Psoas muscle (tissue), 8 donors: ENCODE measurements around the gene SNX32. TPM values are rescaled to one million over a fixed set of nuclear protein-coding genes. Genes with fewer than 3 reads are reported as not detected.

Source experiments
- ATAC-seq, 4 donors: fragments of 200-7000 bp; cut with Tn5 transposase; one replicate each; pipeline ENCODE4 v1.9.1; 2020; ENCODE audit warnings: moderate library complexity in 3 of 4, mild to moderate bottlenecking in 2 of 4
- DNase-seq, 2 donors: peaks; one replicate each; pipeline ENCODE4 v3.0.0-alpha.2; 2020
- H3K27ac ChIP-seq: fragments of 200-600 bp; one replicate; pipeline ENCODE4 v1.8.0; 2022
- H3K27me3 ChIP-seq, 3 donors: fragments of 200-600 bp in 1 of 3; one replicate each; pipeline versions ENCODE4 v1.6.1 to v1.8.0; 2013 to 2022; ENCODE audit warnings: low read length in 2 of 3, mild to moderate bottlenecking in 2 of 3, moderate library complexity in 1 of 3; ENCODE audit not compliant: insufficient read depth in 3 of 3
- H3K36me3 ChIP-seq, 2 donors: fragments of 200-600 bp in 1 of 2; one replicate each; pipeline versions ENCODE4 v1.6.1 to v1.8.0; 2013 to 2022; ENCODE audit warnings: low read depth in 1 of 2, mild to moderate bottlenecking in 1 of 2, moderate library complexity in 1 of 2; ENCODE audit not compliant: insufficient read depth in 1 of 2
- H3K4me1 ChIP-seq: fragments of 200-600 bp; one replicate; pipeline ENCODE4 v1.8.0; 2022
- H3K4me3 ChIP-seq: fragments of 200-600 bp; one replicate; pipeline ENCODE4 v1.8.0; 2022; ENCODE audit warnings: mild to moderate bottlenecking
- H3K9me3 ChIP-seq: fragments of 200-600 bp; one replicate; pipeline ENCODE4 v1.8.0; 2022
- WGBS, 3 donors: extraction: QIAGEN DNeasy Blood & Tissue Kit; methylation state at CpG; one replicate each; pipeline versions ENCODE4 v1.1.6 to v1.1.7; 2013; 5-methylcytosine and 5-hydroxymethylcytosine counted together
- intact Hi-C, 2 donors: fragments of 100-400 bp; cut with DNase I; formaldehyde crosslinking; loops; one replicate each; pipeline versions ENCODE4 v1.11.0 to v1.14.2; 2022
- polyA plus RNA-seq, 3 donors: library from polyadenylated mRNA; stranded (reverse); fragments of 200-250 nt; gene quantifications; one replicate each; pipeline ENCODE4 v1.2.3, GENCODE V29; 2013
- total RNA-seq, 4 donors: library from RNA; stranded (reverse); fragmentation: NEBNext Ultra II Directional in 2 of 4; extraction: Animal tissue kit (Norgen Biotek cat#: 25700) in 2 of 4; gene quantifications; one replicate each; pipeline versions ENCODE4 v1.2.1 to v1.2.4, GENCODE V29; 2021 to 2023
- TF ChIP-seq, protein P1 (sequence below): fragments of 200-600 bp; IDR thresholded peaks from one replicate; pipeline ENCODE4 v1.8.0; 2022; ENCODE audit warnings: antibody characterized with exemption
- donor health status: healthy with polysubstance abuse.
- donor health status: DM: no; HTN: no; CAD: no; lungs with moderate emphysema.
- donor health status: Bipolar disorder and iron deficiency.
- donor health status: healthy.
- donor health status: DM: yes; HTN: yes; CAD: no.
- donor health status: DM: no; HTN: no; CAD: no.
- donor health status: DM: no; HTN: no; CAD: no.
- donor health status: DM: yes; HTN: yes; CAD: no.

Gene SNX32
- total and polyA plus RNA-seq, 7 donors: 0.05 to 0.20 TPM; not detected in 5

DNA sequence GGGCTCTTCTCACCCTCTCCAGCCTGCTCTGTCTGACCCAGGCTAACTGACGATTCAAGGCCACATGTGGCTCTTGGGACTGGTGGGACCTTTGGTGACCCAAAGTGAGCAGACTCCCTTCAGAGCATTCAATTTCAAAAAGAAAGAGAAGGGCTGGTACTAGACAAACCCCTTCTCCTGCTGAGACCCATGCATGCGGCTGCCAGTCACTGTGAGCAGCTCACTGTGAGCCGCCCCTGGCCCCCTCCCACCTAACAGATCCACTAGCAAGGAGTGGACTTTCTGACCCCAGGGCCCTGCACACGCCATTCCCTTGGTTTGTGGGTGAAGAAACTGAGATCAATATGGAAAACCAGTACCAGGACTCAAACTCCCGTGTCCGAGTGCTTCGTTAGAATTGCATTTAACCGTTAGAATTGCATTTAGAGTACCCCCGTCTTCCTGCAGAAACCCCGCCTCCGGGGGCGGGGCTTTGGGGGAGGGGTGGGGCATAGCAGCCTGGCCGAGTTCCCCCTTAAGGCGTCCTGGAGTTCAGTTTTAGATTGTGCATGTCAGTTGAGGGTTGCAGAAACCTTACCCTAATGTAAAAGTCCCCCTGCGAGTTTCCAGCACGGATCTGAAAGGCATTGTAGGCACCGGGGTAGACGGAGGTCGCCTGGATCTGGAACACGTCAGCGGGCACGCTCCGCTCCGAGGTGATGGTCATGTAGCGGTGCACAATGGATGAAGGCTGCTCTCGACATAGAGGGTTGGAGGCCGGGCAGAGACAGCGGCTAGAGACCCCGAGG is 33.7 kb downstream of the SNX32 start:
- Histone ChIP-seq H3K9me3 (no peaks in the 10 kb centered on the region), H3K27me3 (no peaks in the 10 kb centered on the region), H3K4me3 (no peak overlapping the region), H3K27ac (no peak overlapping the region), H3K36me3 (peaks cover 0 to 82% of the 10 kb centered on the region in 2 donors), H3K4me1 (peaks cover 12% of the 10 kb centered on the region)
- intact Hi-C loops: no loop called here
- TF ChIP-seq, protein P1, sequence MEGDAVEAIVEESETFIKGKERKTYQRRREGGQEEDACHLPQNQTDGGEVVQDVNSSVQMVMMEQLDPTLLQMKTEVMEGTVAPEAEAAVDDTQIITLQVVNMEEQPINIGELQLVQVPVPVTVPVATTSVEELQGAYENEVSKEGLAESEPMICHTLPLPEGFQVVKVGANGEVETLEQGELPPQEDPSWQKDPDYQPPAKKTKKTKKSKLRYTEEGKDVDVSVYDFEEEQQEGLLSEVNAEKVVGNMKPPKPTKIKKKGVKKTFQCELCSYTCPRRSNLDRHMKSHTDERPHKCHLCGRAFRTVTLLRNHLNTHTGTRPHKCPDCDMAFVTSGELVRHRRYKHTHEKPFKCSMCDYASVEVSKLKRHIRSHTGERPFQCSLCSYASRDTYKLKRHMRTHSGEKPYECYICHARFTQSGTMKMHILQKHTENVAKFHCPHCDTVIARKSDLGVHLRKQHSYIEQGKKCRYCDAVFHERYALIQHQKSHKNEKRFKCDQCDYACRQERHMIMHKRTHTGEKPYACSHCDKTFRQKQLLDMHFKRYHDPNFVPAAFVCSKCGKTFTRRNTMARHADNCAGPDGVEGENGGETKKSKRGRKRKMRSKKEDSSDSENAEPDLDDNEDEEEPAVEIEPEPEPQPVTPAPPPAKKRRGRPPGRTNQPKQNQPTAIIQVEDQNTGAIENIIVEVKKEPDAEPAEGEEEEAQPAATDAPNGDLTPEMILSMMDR: no peak
- peak in 1 of 4 donors; percentile 25 for ATAC-seq
- DNase-seq: peak; percentile 25 to 42
- WGBS, 3 donors: 62 to 69% (median 63%) methylated on average over 29 of the region's 29 CpGs

DNA sequence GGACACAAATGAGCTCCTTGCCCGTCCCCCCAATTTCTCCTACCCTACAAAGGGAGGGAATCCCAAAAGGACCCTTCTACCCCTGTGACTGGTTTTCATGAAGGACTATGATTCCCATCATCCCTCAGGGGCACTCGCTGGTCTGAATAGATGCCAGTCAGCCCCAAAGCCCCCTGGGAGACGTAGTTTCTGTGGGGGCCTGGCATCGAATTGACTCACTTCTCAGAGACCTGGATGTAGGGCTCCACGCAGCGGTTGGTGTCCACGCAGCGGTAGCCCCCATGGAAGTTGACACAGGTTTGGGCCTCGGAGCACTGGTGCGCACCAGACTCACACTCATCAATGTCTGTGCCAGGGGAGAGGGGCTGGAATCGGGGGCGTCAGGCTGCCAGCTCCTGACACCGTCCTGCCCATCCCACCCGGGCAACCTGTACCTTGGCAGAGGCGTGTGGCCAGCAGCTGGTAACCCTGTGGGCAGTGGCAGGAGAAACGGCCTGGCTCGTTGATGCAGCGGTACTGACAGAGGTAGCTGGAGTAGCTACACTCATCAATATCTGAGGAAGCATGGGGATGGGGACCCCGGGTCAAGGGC is 34.4 kb downstream of the SNX32 start:
- intact Hi-C loops: no loop called here
- peak in 2 of 4 donors; percentile 14 to 27 for ATAC-seq
- Histone ChIP-seq H3K4me1 (peaks cover 12% of the 10 kb centered on the region), H3K27ac (no peak overlapping the region), H3K9me3 (no peaks in the 10 kb centered on the region), H3K27me3 (no peaks in the 10 kb centered on the region), H3K36me3 (peaks cover 0 to 75% of the 10 kb centered on the region in 2 donors), H3K4me3 (no peak overlapping the region)
- DNase-seq: peak in 1 of 2 donors; percentile 17
- TF ChIP-seq, protein P1: no peak
- WGBS, 3 donors: 82 to 84% (median 83%) methylated on average over 19 of the region's 19 CpGs

DNA sequence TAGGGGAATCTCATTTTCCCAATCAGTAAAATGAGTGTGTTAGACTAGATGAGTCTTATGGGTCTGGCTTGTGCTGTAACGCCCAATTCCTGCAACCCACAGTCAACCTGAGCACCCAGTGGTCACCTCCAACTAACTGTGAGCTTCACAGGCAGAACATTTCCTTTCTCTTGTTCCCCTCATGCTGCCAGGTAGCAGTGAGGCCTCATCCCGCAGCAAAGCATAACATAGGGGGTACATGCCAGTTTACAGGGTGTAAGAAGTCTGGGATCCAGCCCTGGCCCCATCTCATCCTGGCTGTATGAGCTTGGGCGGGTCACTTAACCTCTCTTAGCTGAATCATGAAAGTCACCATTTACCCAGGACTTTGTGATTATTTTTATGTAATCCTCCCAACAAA is 35.1 kb downstream of the SNX32 start:
- DNase-seq: no peak
- TF ChIP-seq, protein P1: no peak
- ATAC-seq: no peak
- 86 to 94% (median 87%) methylated on average over 3 of the region's 3 CpGs for WGBS, 3 donors
- intact Hi-C loops: no loop called here
- Histone ChIP-seq H3K9me3 (no peaks in the 10 kb centered on the region), H3K27me3 (no peaks in the 10 kb centered on the region), H3K4me1 (peaks cover 12% of the 10 kb centered on the region), H3K27ac (no peak overlapping the region), H3K4me3 (no peak overlapping the region), H3K36me3 (peaks cover 0 to 67% of the 10 kb centered on the region in 2 donors)

- whole genome bisulfite sequencing, 3 donors: 79 to 84% (median 82%) methylated on average over 24 of the region's 24 CpGs
- TF ChIP-seq, protein P1: no peak
- intact Hi-C loops: no loop called here
- H3K9me3 ChIP-seq: no peaks in the 10 kb centered on the region
- ATAC-seq (no peak), DNase-seq (no peak)
- peaks cover 12% of the 10 kb centered on the region for H3K4me1 ChIP-seq
- no peak overlapping the region for H3K4me3 ChIP-seq
- peaks cover 0 to 59% of the 10 kb centered on the region in 2 donors for H3K36me3 ChIP-seq
- H3K27me3 ChIP-seq: no peaks in the 10 kb centered on the region
- no peak overlapping the region for H3K27ac ChIP-seq
These were observed 36.0 kb downstream of the SNX32 start for GRCh38 chr11:65869643-65870306.
